Karpas-422 (cell line): ENCODE measurements around the gene ASPSCR1. TPM values are rescaled to one million over a fixed set of nuclear protein-coding genes. Genes with fewer than 3 reads are reported as not detected.
A peak's percentile ranks its signal among the peaks of the same experiment; 100 is the strongest.

Source experiments
- DNase-seq: peaks from one replicate; pipeline ENCODE4 v3.0.0-alpha.2; 2015
- H2AFZ ChIP-seq: fragments of 200-600 bp; sonication (generic); 2 replicates; pipeline ENCODE4 v1.6.1; 2014; ENCODE audit warnings: antibody characterized with exemption, low read length, mixed read lengths
- H3K27ac ChIP-seq: fragments of 200-600 bp; sonication (generic); 2 replicates; pipeline ENCODE4 v1.5.1; 2014; ENCODE audit warnings: mild to moderate bottlenecking, low read length, moderate library complexity
- H3K27me3 ChIP-seq: fragments of 200-600 bp; sonication (generic); 2 replicates; pipeline ENCODE4 v1.6.1; 2014; ENCODE audit warnings: low read length, mixed read lengths
- H3K36me3 ChIP-seq: fragments of 200-600 bp; sonication (generic); 2 replicates; pipeline ENCODE4 v1.6.1; 2014; ENCODE audit warnings: low read length, mixed read lengths; ENCODE audit not compliant: insufficient read depth
- H3K4me1 ChIP-seq: fragments of 200-600 bp; sonication (generic); 2 replicates; pipeline ENCODE4 v1.6.1; 2014; ENCODE audit warnings: mild to moderate bottlenecking, low read length, mixed read lengths
- H3K4me2 ChIP-seq: fragments of 200-600 bp; sonication (generic); 2 replicates; pipeline ENCODE4 v1.6.1; 2014; ENCODE audit warnings: low read length, low read depth, mild to moderate bottlenecking; ENCODE audit not compliant: poor library complexity, severe bottlenecking
- H3K4me3 ChIP-seq: fragments of 200-600 bp; sonication (generic); 2 replicates; pipeline ENCODE4 v1.5.1; 2014; ENCODE audit warnings: mild to moderate bottlenecking, antibody characterized with exemption, low read length, mixed read lengths
- H3K79me2 ChIP-seq: fragments of 200-600 bp; sonication (generic); 2 replicates; pipeline ENCODE4 v1.6.1; 2014; ENCODE audit warnings: mild to moderate bottlenecking, low read length, mixed read lengths
- H3K9ac ChIP-seq: fragments of 200-600 bp; sonication (generic); 2 replicates; pipeline ENCODE4 v1.6.0; 2014; ENCODE audit warnings: low read length
- H3K9me2 ChIP-seq: fragments of 200-600 bp; sonication (generic), shearing (Covaris generic); replicated peaks from 2 replicates; pipeline ENCODE4 v1.6.0; 2014; ENCODE audit warnings: mild to moderate bottlenecking, low read length, moderate library complexity; ENCODE audit not compliant: insufficient read depth
- H3K9me3 ChIP-seq: fragments of 300-700, 200-600 bp; sonication (generic); 2 replicates; pipeline ENCODE4 v1.6.1; 2014; ENCODE audit warnings: low read length, mixed read lengths
- H4K20me1 ChIP-seq: fragments of 200-600 bp; sonication (generic); 2 replicates; pipeline ENCODE4 v1.6.1; 2014; ENCODE audit warnings: mild to moderate bottlenecking, antibody characterized with exemption, low read length, low read depth; ENCODE audit not compliant: insufficient read depth
- total RNA-seq: library from RNA; depleted of rRNA; stranded (reverse); fragments of >200 nt; shearing (Covaris generic); gene quantifications from 2 replicates; pipeline ENCODE4 v1.2.3, GENCODE V29; 2014; ENCODE audit warnings: low replicate concordance

ASPSCR1 gene
- total RNA-seq, 1 experiment from 2014 or later = 38.7 TPM

- no peak overlapping the region for H3K9ac ChIP-seq
Measured at GRCh38 chr17:81956607-81957589, 20.5 kb upstream of the ASPSCR1 start.

GRCh38 chr17:81957691-81958432 is 19.6 kb upstream of the ASPSCR1 start:
- Histone ChIP-seq H3K4me3 (no peak overlapping the region), H3K36me3 (no peaks in the 10 kb centered on the region), H2AFZ (no peak overlapping the region), H3K79me2 (no peaks in the 10 kb centered on the region), H3K9me3 (no peaks in the 10 kb centered on the region), H4K20me1 (no peaks in the 10 kb centered on the region), H3K4me2 (no peak overlapping the region), H3K9ac (no peak overlapping the region), H3K27ac (no peak overlapping the region), H3K4me1 (no peaks in the 10 kb centered on the region), H3K9me2 (no peaks in the 10 kb centered on the region), H3K27me3 (no peaks in the 10 kb centered on the region)
- no peak for DNase-seq

More at GRCh38 chr17:81956607-81957589, 20.5 kb upstream of the ASPSCR1 start:
- no peak overlapping the region for H2AFZ ChIP-seq
- H3K4me2 ChIP-seq = no peak overlapping the region
- H3K9me3 ChIP-seq = no peaks in the 10 kb centered on the region
- no peaks in the 10 kb centered on the region for H3K79me2 ChIP-seq
- no peaks in the 10 kb centered on the region for H3K27me3 ChIP-seq
- no peak overlapping the region for H3K27ac ChIP-seq
- no peak for DNase-seq
- no peaks in the 10 kb centered on the region for H3K4me1 ChIP-seq
- no peaks in the 10 kb centered on the region for H4K20me1 ChIP-seq
- H3K4me3 ChIP-seq = no peak overlapping the region
- H3K36me3 ChIP-seq = no peaks in the 10 kb centered on the region
- no peaks in the 10 kb centered on the region for H3K9me2 ChIP-seq

GRCh38 chr17:81958633-81959342 is 18.6 kb upstream of the ASPSCR1 start:
- no peaks in the 10 kb centered on the region for H3K9me2 ChIP-seq
- H4K20me1 ChIP-seq = no peaks in the 10 kb centered on the region
- H2AFZ ChIP-seq = no peak overlapping the region
- no peaks in the 10 kb centered on the region for H3K9me3 ChIP-seq
- no peaks in the 10 kb centered on the region for H3K27me3 ChIP-seq
- no peak for DNase-seq
- H3K9ac ChIP-seq = no peak overlapping the region
- H3K36me3 ChIP-seq = no peaks in the 10 kb centered on the region
- no peaks in the 10 kb centered on the region for H3K4me1 ChIP-seq
- no peak overlapping the region for H3K4me2 ChIP-seq
- H3K27ac ChIP-seq = no peak overlapping the region
- no peak overlapping the region for H3K4me3 ChIP-seq
- no peaks in the 10 kb centered on the region for H3K79me2 ChIP-seq

- no peaks in the 10 kb centered on the region for H3K36me3 ChIP-seq
- peak; percentile 83 for DNase-seq
- no peaks in the 10 kb centered on the region for H3K4me1 ChIP-seq
- H3K4me3 ChIP-seq = no peak overlapping the region
- H3K4me2 ChIP-seq = no peak overlapping the region
- H3K27me3 ChIP-seq = no peaks in the 10 kb centered on the region
- no peaks in the 10 kb centered on the region for H4K20me1 ChIP-seq
- no peaks in the 10 kb centered on the region for H3K9me3 ChIP-seq
- H3K27ac ChIP-seq = no peak overlapping the region
- no peaks in the 10 kb centered on the region for H3K79me2 ChIP-seq
- H2AFZ ChIP-seq = no peak overlapping the region
- no peak overlapping the region for H3K9ac ChIP-seq
- H3K9me2 ChIP-seq = no peaks in the 10 kb centered on the region
Measured at GRCh38 chr17:81959362-81960129, 17.9 kb upstream of the ASPSCR1 start.

GRCh38 chr17:81960130-81960958 is 17.1 kb upstream of the ASPSCR1 start:
- no peak overlapping the region for H3K4me2 ChIP-seq
- DNase-seq = no peak

GRCh38 chr17:81961087-81961511 is 16.3 kb upstream of the ASPSCR1 start, which contains the start of gene NOTUM:
Gene NOTUM, minus strand, starts transcription at chr17:81961187. Its CDS starts 278 bp downstream, at chr17:81960909.
- Histone ChIP-seq H4K20me1 (no peaks in the 10 kb centered on the region), H3K9me3 (no peaks in the 10 kb centered on the region), H2AFZ (no peak within 1 kb of the TSS), H3K4me2 (no peak within 1 kb of the TSS), H3K27ac (no peak within 1 kb of the TSS), H3K9ac (no peak within 1 kb of the TSS), H3K27me3 (no peaks in the 10 kb centered on the region), H3K9me2 (no peaks in the 10 kb centered on the region), H3K79me2 (no peaks in the 10 kb centered on the region), H3K4me1 (no peaks in the 10 kb centered on the region), H3K4me3 (no peak within 1 kb of the TSS), H3K36me3 (no peaks in the 10 kb centered on the region)
- no peak for DNase-seq

More at GRCh38 chr17:81960130-81960958, 17.1 kb upstream of the ASPSCR1 start:
- no peak overlapping the region for H3K4me3 ChIP-seq
- H3K79me2 ChIP-seq = no peaks in the 10 kb centered on the region
- no peaks in the 10 kb centered on the region for H3K27me3 ChIP-seq
- no peaks in the 10 kb centered on the region for H3K4me1 ChIP-seq
- no peak overlapping the region for H3K9ac ChIP-seq
- no peak overlapping the region for H2AFZ ChIP-seq
- no peaks in the 10 kb centered on the region for H3K36me3 ChIP-seq
- H3K27ac ChIP-seq = no peak overlapping the region
- H4K20me1 ChIP-seq = no peaks in the 10 kb centered on the region
- no peaks in the 10 kb centered on the region for H3K9me3 ChIP-seq
- H3K9me2 ChIP-seq = no peaks in the 10 kb centered on the region
